Activated T-cell treated with anti-CD3 and anti-CD28 coated beads, Interleukin-2, amount 50 U/mL, for 1 hour (primary cell): ENCODE results near the gene FUCA1.
A peak's percentile ranks its signal among the peaks of the same experiment; 100 is the strongest.
"Not testable (repeated sequence)": the region's sequence is repeated elsewhere in the genome, so short reads cannot be mapped to it uniquely, and the experiment has no call there.

Source experiments
- DNase-seq: peaks from one replicate; pipeline ENCODE4 v3.0.0-alpha.2; 2020

Gene FUCA1

GRCh38 chr1:23895082-23895481 lies 27.0 kb upstream of the FUCA1 start:
- no peak for DNase-seq

GRCh38 chr1:23889074-23889473 lies 21.0 kb upstream of the FUCA1 start:
- DNase-seq: no peak

GRCh38 chr1:23885222-23885621 lies 17.1 kb upstream of the FUCA1 start:
- no peak for DNase-seq

GRCh38 chr1:23882746-23883145 lies 14.7 kb upstream of the FUCA1 start:
- DNase-seq: no peak

GRCh38 chr1:23879809-23880208 lies 11.7 kb upstream of the FUCA1 start:
- no peak for DNase-seq

- no peak for DNase-seq
These were observed 10.6 kb upstream of the FUCA1 start for GRCh38 chr1:23878668-23879067.

GRCh38 chr1:23875382-23875781 lies 7.3 kb upstream of the FUCA1 start:
- no peak for DNase-seq

- no peak for DNase-seq
These were observed 4.3 kb upstream of the FUCA1 start for GRCh38 chr1:23872421-23872820.

GRCh38 chr1:23869051-23869450 lies 961 bp upstream of the FUCA1 start:
- no peak for DNase-seq

- no peak for DNase-seq
These were observed 497 bp upstream of the FUCA1 start for GRCh38 chr1:23868557-23869016.

GRCh38 chr1:23867542-23867894 lies 572 bp downstream of the FUCA1 start:
- no peak for DNase-seq

GRCh38 chr1:23865543-23865930 lies 2.6 kb downstream of the FUCA1 start:
- DNase-seq: no peak

- DNase-seq: no peak
These were observed 3.1 kb downstream of the FUCA1 start for GRCh38 chr1:23864801-23865542.

- no peak for DNase-seq
These were observed 5.5 kb downstream of the FUCA1 start for GRCh38 chr1:23862640-23863039.

- no peak for DNase-seq
These were observed 13.5 kb downstream of the FUCA1 start for GRCh38 chr1:23854568-23854967.

- DNase-seq: not testable (repeated sequence)
These were observed 15.0 kb downstream of the FUCA1 start for GRCh38 chr1:23853124-23853523.

- DNase-seq: not testable (repeated sequence)
These were observed 16.7 kb downstream of the FUCA1 start for GRCh38 chr1:23851406-23851805.

GRCh38 chr1:23848673-23849616 lies 19.1 kb downstream of the FUCA1 start:
- no peak for DNase-seq

- DNase-seq: not testable (repeated sequence)
These were observed 20.5 kb downstream of the FUCA1 start for GRCh38 chr1:23847482-23848095.

GRCh38 chr1:23845163-23845562 lies 22.9 kb downstream of the FUCA1 start:
- DNase-seq: no peak

- DNase-seq: no peak
These were observed 24.4 kb downstream of the FUCA1 start for GRCh38 chr1:23843644-23844043.

- DNase-seq: peak; percentile 80
These were observed 29.7 kb downstream of the FUCA1 start for GRCh38 chr1:23838401-23838866.

GRCh38 chr1:23837908-23838307 lies 30.2 kb downstream of the FUCA1 start:
- no peak for DNase-seq
